Midbrain (tissue), 1 donor: ENCODE data around the gene SLC10A4.
A peak's percentile ranks its signal among the peaks of the same experiment; 100 is the strongest.

ENCODE experiments used
- DNase-seq: peaks from one replicate; lab custom pipeline; 2025; lab: John Stamatoyannopoulos, UW

Gene SLC10A4

GRCh38 chr4:48490012-48490679 lies 7.0 kb downstream of the SLC10A4 start, which contains the start of gene ZAR1:
ZAR1 (plus strand) TSS chr4:48490252; CDS start chr4:48490292, 40 bp downstream.
- no peak for DNase-seq

DNA sequence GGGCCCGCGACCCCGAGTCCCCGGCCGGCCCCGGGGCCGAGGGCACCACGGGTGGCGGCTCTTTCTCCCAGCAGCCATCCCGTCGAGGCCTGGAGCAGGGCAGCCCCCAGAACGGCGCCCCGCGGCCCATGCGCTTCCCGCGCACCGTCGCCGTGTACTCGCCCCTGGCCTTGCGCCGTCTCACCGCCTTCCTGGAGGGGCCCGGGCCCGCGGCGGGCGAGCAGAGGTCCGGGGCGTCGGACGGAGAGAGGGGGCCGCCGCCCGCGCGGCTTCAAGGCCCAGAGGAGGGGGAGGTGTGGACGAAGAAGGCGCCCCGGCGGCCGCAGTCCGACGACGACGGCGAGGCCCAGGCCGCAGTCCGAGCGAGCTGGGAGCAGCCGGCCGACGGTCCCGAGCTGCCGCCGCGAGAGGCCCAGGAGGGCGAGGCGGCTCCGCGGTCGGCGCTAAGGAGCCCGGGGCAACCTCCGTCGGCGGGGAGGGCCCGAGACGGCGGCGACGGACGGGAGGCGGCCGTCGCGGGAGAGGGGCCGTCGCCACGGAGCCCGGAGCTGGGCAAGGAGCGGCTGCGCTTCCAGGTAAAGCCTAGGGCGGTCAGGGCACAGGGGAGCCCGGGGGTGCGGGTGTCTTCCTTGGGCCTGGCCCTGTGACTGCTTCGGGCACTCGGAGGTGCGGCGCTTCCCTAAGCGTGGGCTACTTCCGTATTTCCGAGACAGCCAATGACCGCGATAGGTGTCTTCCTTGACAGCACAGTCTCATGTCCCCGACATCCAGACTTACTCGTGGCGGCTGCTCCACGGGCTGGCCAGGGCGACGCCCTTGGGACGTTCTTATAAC lies 7.8 kb downstream of the SLC10A4 start:
- DNase-seq, result no peak

DNA sequence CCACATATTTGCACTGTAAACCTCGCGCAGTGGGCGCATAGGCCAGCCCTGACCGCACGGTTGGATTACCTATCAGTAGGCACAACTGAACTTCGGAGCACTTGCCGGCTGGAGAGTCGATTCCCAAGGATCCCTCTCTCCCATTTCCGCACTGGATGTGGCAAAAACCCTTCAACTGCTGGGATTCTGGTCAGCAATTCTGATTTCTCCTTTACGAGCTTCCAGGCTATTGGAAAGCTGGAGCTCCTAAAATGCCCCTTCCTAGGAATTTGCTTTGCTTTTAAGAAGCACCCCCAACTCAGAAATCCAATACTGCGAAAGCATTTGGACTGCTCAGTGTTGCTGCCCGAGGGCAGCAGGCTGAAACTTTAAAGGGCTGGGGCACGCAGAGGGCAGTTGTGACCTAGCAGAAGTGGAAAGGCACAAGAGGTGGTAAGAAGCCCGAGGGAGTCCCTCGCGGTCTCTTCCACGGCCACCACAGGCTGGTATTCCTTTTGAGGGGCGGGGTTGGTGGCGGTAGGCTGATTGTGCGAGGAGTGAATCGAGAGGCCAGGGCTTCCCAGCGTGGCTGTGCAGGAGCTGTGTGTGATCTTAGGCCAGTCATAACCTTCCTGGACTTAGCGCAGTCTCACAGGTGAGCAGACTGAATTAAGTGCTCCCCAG lies 8.5 kb downstream of the SLC10A4 start:
- no peak for DNase-seq

- no peak for DNase-seq
These were observed 10.4 kb downstream of the SLC10A4 start for GRCh38 chr4:48493452-48494100.

GRCh38 chr4:48495941-48496340 lies 12.8 kb downstream of the SLC10A4 start:
- DNase-seq, result no peak

GRCh38 chr4:48498895-48499294 lies 15.8 kb downstream of the SLC10A4 start:
- no peak for DNase-seq

DNA sequence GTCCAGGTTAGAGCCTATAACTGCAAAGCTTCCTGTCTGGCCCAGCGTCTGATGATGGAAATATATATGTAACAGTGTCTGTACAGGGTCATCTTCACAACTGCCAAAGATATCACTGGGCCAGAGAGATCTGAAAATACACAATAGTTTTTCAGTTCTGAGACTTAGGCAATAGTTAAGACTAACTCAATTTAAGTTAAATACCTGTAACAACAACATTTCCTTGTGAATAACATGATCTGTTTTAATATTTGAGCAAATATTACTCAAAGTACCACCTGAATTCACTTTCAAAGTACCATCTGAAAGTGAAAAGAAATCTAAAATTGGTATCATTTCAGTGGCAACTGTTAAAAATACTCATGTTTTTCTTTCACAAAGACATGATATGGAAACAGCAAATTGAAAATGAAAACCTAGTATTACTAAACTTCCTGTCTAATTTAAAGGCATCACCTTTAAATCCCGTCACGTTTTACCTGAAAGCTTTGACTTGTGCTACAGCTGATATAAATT lies 16.5 kb downstream of the SLC10A4 start:
- no peak for DNase-seq

- DNase-seq, result no peak
These were observed 20.3 kb downstream of the SLC10A4 start for GRCh38 chr4:48503233-48504025.

DNA sequence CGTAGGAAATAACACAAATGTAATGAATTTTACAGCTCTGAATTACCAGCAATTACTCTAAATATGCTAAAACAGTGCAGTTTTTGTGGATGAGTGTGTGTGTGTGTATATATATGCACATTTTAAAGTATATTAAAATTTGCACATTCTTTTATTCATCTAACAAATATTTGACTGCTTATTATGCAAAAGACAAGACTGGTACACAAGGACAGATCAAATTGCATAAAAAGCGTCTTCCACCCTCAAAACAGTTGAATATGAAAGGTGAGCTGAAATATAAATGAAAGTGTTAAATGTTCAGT lies 20.8 kb downstream of the SLC10A4 start:
- no peak for DNase-seq

DNA sequence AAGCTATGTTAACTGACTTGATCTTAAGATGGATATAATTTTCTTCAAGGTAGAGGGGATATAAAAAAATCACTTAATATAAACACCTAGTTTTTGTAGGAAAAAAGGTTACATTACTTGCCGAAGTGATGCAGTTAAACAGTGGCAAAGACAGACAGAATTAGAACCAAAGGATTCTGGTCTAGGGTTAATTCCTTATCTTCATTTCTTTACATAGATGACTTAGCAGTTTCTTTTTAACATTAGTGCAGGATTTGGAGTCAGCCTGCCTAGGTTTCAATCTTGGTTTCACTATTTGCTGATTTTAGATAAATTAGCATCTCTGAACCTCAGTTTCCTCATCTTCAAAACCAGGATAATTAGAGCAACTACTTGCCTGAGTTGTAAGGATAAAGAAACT lies 21.2 kb downstream of the SLC10A4 start:
- no peak for DNase-seq

DNA sequence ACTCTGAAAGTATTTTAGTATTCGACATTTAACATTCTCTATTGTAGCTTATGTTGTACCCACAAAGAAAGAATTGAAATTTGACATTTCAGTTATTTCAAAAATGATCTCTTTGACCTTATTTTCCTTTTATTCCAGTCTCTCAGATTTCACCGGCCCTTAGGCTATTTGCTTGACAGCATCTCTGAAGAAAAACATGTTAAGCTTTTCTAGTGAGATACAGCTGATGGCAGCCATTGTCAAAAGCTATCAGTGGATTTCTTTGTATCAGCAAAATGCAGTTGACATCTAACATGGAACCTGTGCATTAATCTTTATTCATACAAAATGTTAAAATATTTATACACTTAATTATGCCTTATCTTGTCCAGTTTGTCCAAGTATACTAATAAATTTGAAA lies 23.6 kb downstream of the SLC10A4 start:
- no peak for DNase-seq

GRCh38 chr4:48509543-48509942 lies 26.4 kb downstream of the SLC10A4 start:
- peak; percentile 47 for DNase-seq

DNA sequence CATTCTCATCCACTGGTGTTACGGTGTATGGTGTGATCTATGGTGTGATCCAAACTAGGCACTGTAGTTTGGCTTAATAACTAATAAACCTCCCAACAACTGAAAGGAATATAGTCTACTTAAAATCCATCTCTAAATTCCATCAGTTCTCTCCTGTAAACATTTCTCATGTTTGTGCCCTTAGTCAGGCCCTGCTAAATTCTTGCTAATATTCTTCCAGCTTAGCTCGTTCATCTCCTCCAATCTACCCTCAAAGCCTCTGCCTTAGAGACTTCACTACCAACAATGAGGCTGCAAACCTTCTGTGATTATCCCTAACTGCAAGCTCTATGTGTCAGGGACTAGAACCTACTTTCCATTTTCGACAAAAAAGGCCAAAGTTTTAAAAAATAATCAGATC lies 35.0 kb downstream of the SLC10A4 start:
- DNase-seq, result no peak

DNA sequence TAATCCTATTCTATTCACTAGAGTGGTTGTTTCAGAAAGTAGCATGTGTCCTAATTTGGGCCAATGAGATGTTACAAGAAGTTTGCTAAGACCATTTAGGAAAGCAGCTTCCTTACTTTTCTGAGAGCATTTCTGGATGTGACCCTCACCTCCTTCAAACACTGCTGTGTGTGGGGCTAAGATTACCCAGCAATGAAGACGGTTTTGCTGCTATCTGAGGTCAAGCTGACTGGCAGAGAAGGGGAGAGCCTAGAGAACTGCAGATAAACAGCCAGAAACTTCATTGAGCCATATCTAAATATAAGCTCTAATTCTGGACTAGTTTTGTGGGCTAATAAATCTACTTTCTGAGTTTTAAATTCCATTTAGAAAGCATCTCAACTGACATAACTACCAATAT lies 43.3 kb downstream of the SLC10A4 start:
- DNase-seq, result no peak

DNA sequence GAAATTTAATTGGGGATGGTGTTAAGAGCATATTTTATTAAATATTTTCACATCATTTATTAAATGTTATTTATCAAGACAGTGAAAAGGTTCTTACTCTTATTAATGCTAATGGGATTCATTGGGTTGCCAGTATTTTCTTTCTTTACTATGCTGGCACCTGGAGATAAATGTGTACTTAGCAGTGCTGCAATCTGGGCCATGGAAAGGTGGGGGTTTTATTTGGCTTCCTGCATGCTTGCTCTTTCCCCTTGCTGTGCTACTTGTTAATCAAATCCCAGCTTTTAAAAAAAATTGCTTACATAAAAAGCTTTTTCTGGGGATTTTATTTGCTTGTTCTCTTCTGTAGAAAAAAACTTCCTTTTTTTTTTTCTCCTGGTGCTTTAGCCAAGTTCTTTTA lies 55.2 kb downstream of the SLC10A4 start:
- DNase-seq, result no peak
